Measurements from ENCODE around the gene ARHGEF6. TPM values are rescaled to one million over a fixed set of nuclear protein-coding genes. Genes with fewer than 3 reads are reported as not detected.

ARHGEF6 gene
- total RNA-seq, 2 experiments from 2014 or later, result 50.8 to 64.5 TPM

GRCh38 chrX:136766785-136767103, 14.0 kb downstream of the ARHGEF6 start:
- TF ChIP-seq EZH2phosphoT487 (IDR thresholded peaks at IDR 0.05; ENCODE audit: borderline replicate concordance, low read depth, low read length), result no peak
- TF ChIP-seq, protein P1, sequence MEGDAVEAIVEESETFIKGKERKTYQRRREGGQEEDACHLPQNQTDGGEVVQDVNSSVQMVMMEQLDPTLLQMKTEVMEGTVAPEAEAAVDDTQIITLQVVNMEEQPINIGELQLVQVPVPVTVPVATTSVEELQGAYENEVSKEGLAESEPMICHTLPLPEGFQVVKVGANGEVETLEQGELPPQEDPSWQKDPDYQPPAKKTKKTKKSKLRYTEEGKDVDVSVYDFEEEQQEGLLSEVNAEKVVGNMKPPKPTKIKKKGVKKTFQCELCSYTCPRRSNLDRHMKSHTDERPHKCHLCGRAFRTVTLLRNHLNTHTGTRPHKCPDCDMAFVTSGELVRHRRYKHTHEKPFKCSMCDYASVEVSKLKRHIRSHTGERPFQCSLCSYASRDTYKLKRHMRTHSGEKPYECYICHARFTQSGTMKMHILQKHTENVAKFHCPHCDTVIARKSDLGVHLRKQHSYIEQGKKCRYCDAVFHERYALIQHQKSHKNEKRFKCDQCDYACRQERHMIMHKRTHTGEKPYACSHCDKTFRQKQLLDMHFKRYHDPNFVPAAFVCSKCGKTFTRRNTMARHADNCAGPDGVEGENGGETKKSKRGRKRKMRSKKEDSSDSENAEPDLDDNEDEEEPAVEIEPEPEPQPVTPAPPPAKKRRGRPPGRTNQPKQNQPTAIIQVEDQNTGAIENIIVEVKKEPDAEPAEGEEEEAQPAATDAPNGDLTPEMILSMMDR (conservative IDR thresholded peaks at IDR 0.05; ENCODE audit: low read length), result no peak
- Histone ChIP-seq H4K20me1 (ENCODE audit: insufficient read depth, low read length) (no peaks in the 10 kb centered on the region), H3K27ac (ENCODE audit: low read depth, low read length, poor library complexity, severe bottlenecking) (no peak overlapping the region), H3K4me3 (ENCODE audit: low read depth, low read length, poor library complexity, severe bottlenecking) (peak overlapping the region; percentile 71), H3K9me3 (ENCODE audit: low read length) (no peaks in the 10 kb centered on the region), H3K4me2 (ENCODE audit: low read length) (peak overlapping the region; percentile 93), H3K79me2 (ENCODE audit: insufficient read depth, low read depth, low read length) (peaks cover 85% of the 10 kb centered on the region), H3K4me1 (ENCODE audit: insufficient read depth, low read length, poor library complexity, severe bottlenecking) (peaks cover 89% of the 10 kb centered on the region), H3K36me3 (ENCODE audit: insufficient read depth, low read length) (peaks cover 28% of the 10 kb centered on the region), H2AFZ (ENCODE audit: low read length) (no peak overlapping the region), H3K9me2 (ENCODE audit: insufficient read depth, low read length) (no peaks in the 10 kb centered on the region)
- ChIA-PET POLR2A (no interaction called here), CTCF (ENCODE audit: unreplicated experiment) (no interaction called here)
- intact Hi-C loops (cut with micrococcal nuclease; ENCODE audit: unreplicated experiment), result no loop called here
- BruUV-seq (replicated peaks), result no TSS peak
- no peak for DNase-seq (ENCODE audit: low spot score)

DNA sequence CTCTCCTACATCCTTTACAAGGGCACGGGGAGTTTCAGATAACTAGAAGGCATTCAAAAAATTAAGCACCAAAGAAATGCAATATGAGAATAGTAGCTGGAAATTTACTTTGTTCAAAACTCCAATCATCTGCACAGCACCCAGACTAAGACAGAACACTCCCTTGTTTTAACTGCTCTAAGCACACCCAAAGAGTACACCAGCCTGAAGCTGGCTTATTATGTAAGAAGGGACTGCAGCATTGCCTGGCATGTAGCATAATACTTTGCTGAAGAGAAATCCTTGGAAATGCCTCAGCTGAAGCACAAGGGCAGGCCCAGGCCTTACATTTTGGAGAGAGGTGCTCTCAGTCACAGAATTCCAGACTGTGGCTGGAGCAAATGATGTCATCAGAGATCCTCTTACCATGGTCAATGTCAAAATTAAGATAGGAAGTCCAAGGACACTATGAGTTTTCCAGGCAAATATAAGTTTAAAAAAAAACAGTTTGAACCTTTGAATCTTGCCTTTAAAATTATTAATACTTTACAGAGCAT, 14.8 kb downstream of the ARHGEF6 start:
- Histone ChIP-seq H3K79me2 (ENCODE audit: insufficient read depth, low read depth, low read length) (peaks cover 85% of the 10 kb centered on the region), H3K27ac (ENCODE audit: low read depth, low read length, poor library complexity, severe bottlenecking) (no peak overlapping the region), H3K9me2 (ENCODE audit: insufficient read depth, low read length) (no peaks in the 10 kb centered on the region), H3K4me1 (ENCODE audit: insufficient read depth, low read length, poor library complexity, severe bottlenecking) (peaks cover 90% of the 10 kb centered on the region), H4K20me1 (ENCODE audit: insufficient read depth, low read length) (no peaks in the 10 kb centered on the region), H3K36me3 (ENCODE audit: insufficient read depth, low read length) (peaks cover 22% of the 10 kb centered on the region), H2AFZ (ENCODE audit: low read length) (no peak overlapping the region), H3K9me3 (ENCODE audit: low read length) (no peaks in the 10 kb centered on the region), H3K4me3 (ENCODE audit: low read depth, low read length, poor library complexity, severe bottlenecking) (no peak overlapping the region), H3K4me2 (ENCODE audit: low read length) (peak overlapping the region; percentile 93)
- no peak for TF ChIP-seq EZH2phosphoT487 (IDR thresholded peaks at IDR 0.05; ENCODE audit: borderline replicate concordance, low read depth, low read length)
- TF ChIP-seq, protein P1 (conservative IDR thresholded peaks at IDR 0.05; ENCODE audit: low read length), result no peak
- DNase-seq (ENCODE audit: low spot score), result no peak
- POLR2A ChIA-PET, result interaction anchor here (1.1 kb wide), 1 partner anchor 14 kb away, joined by 5 read pairs; no protein-coding TSS in a partner anchor
- CTCF ChIA-PET (ENCODE audit: unreplicated experiment), result no interaction called here
- BruUV-seq (replicated peaks), result no TSS peak
- intact Hi-C loops (cut with micrococcal nuclease; ENCODE audit: unreplicated experiment), result no loop called here

DNA sequence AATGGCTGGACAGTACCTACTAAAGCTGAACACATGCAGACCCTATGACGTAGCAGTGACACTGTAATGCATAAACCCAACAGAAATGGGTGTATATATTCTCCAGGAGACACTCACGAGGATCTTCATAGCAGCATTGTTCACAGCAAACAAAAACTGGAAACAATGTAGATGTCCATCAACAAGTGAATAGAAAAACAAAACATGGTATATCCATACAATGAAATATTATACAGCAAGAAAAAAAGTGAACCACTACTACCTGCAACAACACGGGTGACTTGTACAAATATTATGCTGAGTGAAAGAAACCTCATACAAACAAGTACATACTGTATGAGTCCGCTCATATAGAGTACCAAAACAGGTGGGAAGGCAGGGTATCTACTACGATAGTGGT, 16.5 kb downstream of the ARHGEF6 start:
- no peak overlapping the region for H3K4me3 ChIP-seq (ENCODE audit: low read depth, low read length, poor library complexity, severe bottlenecking)
- CTCF ChIA-PET (ENCODE audit: unreplicated experiment), result no interaction called here
- peaks cover 89% of the 10 kb centered on the region for H3K4me1 ChIP-seq (ENCODE audit: insufficient read depth, low read length, poor library complexity, severe bottlenecking)

More for the DNA sequence above, 16.5 kb downstream of the ARHGEF6 start:
- POLR2A ChIA-PET, result interaction anchor here (0.7 kb wide), 1 partner anchor 29 kb away, joined by 3 read pairs; no protein-coding TSS in a partner anchor
- Histone ChIP-seq H3K9me2 (ENCODE audit: insufficient read depth, low read length) (no peaks in the 10 kb centered on the region), H2AFZ (ENCODE audit: low read length) (no peak overlapping the region), H3K4me2 (ENCODE audit: low read length) (peak overlapping the region; percentile 66), H3K9me3 (ENCODE audit: low read length) (no peaks in the 10 kb centered on the region), H3K79me2 (ENCODE audit: insufficient read depth, low read depth, low read length) (peaks cover 79% of the 10 kb centered on the region), H4K20me1 (ENCODE audit: insufficient read depth, low read length) (no peaks in the 10 kb centered on the region), H3K36me3 (ENCODE audit: insufficient read depth, low read length) (peaks cover 16% of the 10 kb centered on the region), H3K27ac (ENCODE audit: low read depth, low read length, poor library complexity, severe bottlenecking) (peak overlapping the region; percentile 69)
- intact Hi-C loops (cut with micrococcal nuclease; ENCODE audit: unreplicated experiment), result no loop called here
- TF ChIP-seq, protein P1 (conservative IDR thresholded peaks at IDR 0.05; ENCODE audit: low read length), result no peak
- no peak for TF ChIP-seq EZH2phosphoT487 (IDR thresholded peaks at IDR 0.05; ENCODE audit: borderline replicate concordance, low read depth, low read length)
- BruUV-seq (replicated peaks), result no TSS peak
- no peak for DNase-seq (ENCODE audit: low spot score)
